ENCODE measurements around the gene SCGB2A2.
A peak's percentile ranks its signal among the peaks of the same experiment; 100 is the strongest.

Gene SCGB2A2

GRCh38 chr11:62269654-62270278 is at the start of gene SCGB2A2:
SCGB2A2 (plus strand) TSS chr11:62270158; CDS start chr11:62270217, 59 bp downstream.
- no peak for DNase-seq

- no peak for DNase-seq
Measured at GRCh38 chr11:62221498-62221897, 48.5 kb upstream of the SCGB2A2 start.

GRCh38 chr11:62223095-62223494 is 46.9 kb upstream of the SCGB2A2 start:
- DNase-seq: no peak

- DNase-seq: no peak
Measured at GRCh38 chr11:62233730-62234129, 36.2 kb upstream of the SCGB2A2 start.

- no peak for DNase-seq
Measured at GRCh38 chr11:62236187-62236586, 33.8 kb upstream of the SCGB2A2 start.

- DNase-seq: no peak
Measured at GRCh38 chr11:62237499-62237898, 32.5 kb upstream of the SCGB2A2 start.

- DNase-seq: no peak
Measured at GRCh38 chr11:62238151-62238550, 31.8 kb upstream of the SCGB2A2 start.

- no peak for DNase-seq
Measured at GRCh38 chr11:62241095-62241494, 28.9 kb upstream of the SCGB2A2 start.

- peak; percentile 5 for DNase-seq
Measured at GRCh38 chr11:62242021-62242420, 27.9 kb upstream of the SCGB2A2 start, which contains the start of gene SCGB1D2. SCGB1D2 (plus strand) TSS chr11:62242239; CDS start chr11:62242308, 69 bp downstream.

- DNase-seq: no peak
Measured at GRCh38 chr11:62245271-62245753, 24.6 kb upstream of the SCGB2A2 start.

GRCh38 chr11:62251698-62252097 is 18.3 kb upstream of the SCGB2A2 start:
- DNase-seq: no peak

GRCh38 chr11:62253999-62254542 is 15.9 kb upstream of the SCGB2A2 start:
- DNase-seq: no peak

- DNase-seq: no peak
Measured at GRCh38 chr11:62256281-62256680, 13.7 kb upstream of the SCGB2A2 start.

GRCh38 chr11:62260261-62260953 is 9.6 kb upstream of the SCGB2A2 start:
- DNase-seq: no peak

- DNase-seq: no peak
Measured at GRCh38 chr11:62264004-62264403, 6.0 kb upstream of the SCGB2A2 start.

GRCh38 chr11:62266558-62266957 is 3.4 kb upstream of the SCGB2A2 start:
- no peak for DNase-seq

- DNase-seq: no peak
Measured at GRCh38 chr11:62267050-62267449, 2.9 kb upstream of the SCGB2A2 start.

GRCh38 chr11:62267576-62267975 is 2.4 kb upstream of the SCGB2A2 start:
- DNase-seq: no peak

- no peak for DNase-seq
Measured at GRCh38 chr11:62273284-62273683, 3.3 kb downstream of the SCGB2A2 start.

- no peak for DNase-seq
Measured at GRCh38 chr11:62273789-62274275, 3.9 kb downstream of the SCGB2A2 start.

GRCh38 chr11:62280452-62280851 is 10.5 kb downstream of the SCGB2A2 start:
- no peak for DNase-seq

GRCh38 chr11:62295504-62295903 is 25.5 kb downstream of the SCGB2A2 start:
- DNase-seq: no peak

GRCh38 chr11:62298975-62299374 is 29.0 kb downstream of the SCGB2A2 start, which contains the start of gene SCGB1D4:
SCGB1D4 (minus strand) TSS chr11:62299075; CDS start chr11:62299010, 65 bp downstream.
- DNase-seq: no peak

- no peak for DNase-seq
Measured at GRCh38 chr11:62306227-62306626, 36.3 kb downstream of the SCGB2A2 start.

All from NCI-H510A treated with DMSO at 0.1 percent for 48 hours (cell line).